H1 (cell line): ENCODE data around the gene HOXD10. TPM values are rescaled to one million over a fixed set of nuclear protein-coding genes. Genes with fewer than 3 reads are reported as not detected.
A peak's percentile ranks its signal among the peaks of the same experiment; 100 is the strongest.

Source experiments
- CTCF ChIA-PET: fragments of 300-600 bp; sonication (Branson Sonifier 250); formaldehyde crosslinking; loops from one replicate; lab custom pipeline; 2021; ENCODE audit not compliant: partially characterized antibody; lab: Charles Lee
- POLR2A ChIA-PET: fragments of 300-600 bp; sonication (Branson Sonifier 250); formaldehyde crosslinking; loops from one replicate; lab custom pipeline; 2021; ENCODE audit warnings: inconsistent platforms; ENCODE audit not compliant: partially characterized antibody; lab: Charles Lee
- DNase-seq, 2 experiments: peaks; one replicate each; pipeline versions ENCODE4 v3.0.0 to v3.0.0-alpha.2; 2010 to 2022; ENCODE audit warnings: low spot score in 2 of 2, low read depth in 1 of 2, mixed read lengths in 1 of 2
- FAIRE-seq: peaks from 2 replicates; lab custom pipeline; 2011; peaks lifted over from hg19 to GRCh38; lab: Jason Lieb, UNC
- H2AFZ ChIP-seq: 2 replicates; pipeline ENCODE4 v1.8.1; 2012; ENCODE audit warnings: low read length, inconsistent platforms
- H2AK5ac ChIP-seq: 2 replicates; pipeline ENCODE4 v1.6.1; 2013; ENCODE audit warnings: low read depth, low read length
- H2BK120ac ChIP-seq: replicated peaks from 2 replicates; pipeline ENCODE3; 2013; ENCODE audit warnings: low read depth, low read length, inconsistent platforms
- H2BK12ac ChIP-seq: 2 replicates; pipeline ENCODE4 v1.6.1; 2013; ENCODE audit warnings: low read depth, low read length
- H2BK15ac ChIP-seq: 2 replicates; pipeline ENCODE4 v1.6.1; 2013; ENCODE audit warnings: low read length
- H2BK20ac ChIP-seq: 2 replicates; pipeline ENCODE4 v1.6.1; 2013; ENCODE audit warnings: low read length
- H2BK5ac ChIP-seq: 2 replicates; pipeline ENCODE4 v1.6.1; 2013; ENCODE audit warnings: low read depth, low read length
- H3K14ac ChIP-seq: 2 replicates; pipeline ENCODE4 v1.6.1; 2013; ENCODE audit warnings: inconsistent platforms; ENCODE audit not compliant: insufficient read length
- H3K18ac ChIP-seq: 2 replicates; pipeline ENCODE4 v1.6.1; 2013; ENCODE audit warnings: low read length; ENCODE audit errors: extremely low read depth
- H3K23ac ChIP-seq: 2 replicates; pipeline ENCODE4 v1.6.1; 2013; ENCODE audit warnings: inconsistent platforms; ENCODE audit not compliant: insufficient read length
- H3K23me2 ChIP-seq: 2 replicates; pipeline ENCODE4 v1.6.1; 2013; ENCODE audit warnings: low read depth, low read length
- H3K27ac ChIP-seq: 2 replicates; pipeline ENCODE4 v1.6.1; 2011; ENCODE audit warnings: low read depth, low read length, inconsistent platforms
- H3K27me3 ChIP-seq, 4 experiments: replicated peaks in 1 of 4; 1 replicate in 1 of 4; 2 replicates in 3 of 4; pipeline versions ENCODE4 v1.6.1 to v1.8.1; 2011 to 2013; ENCODE audit warnings: low read length in 3 of 4, mild to moderate bottlenecking in 3 of 4, inconsistent platforms in 2 of 4, mixed read lengths in 2 of 4, moderate library complexity in 1 of 4; ENCODE audit not compliant: control insufficient read depth in 3 of 4, insufficient read depth in 3 of 4; ENCODE audit errors: extremely low read depth in 1 of 4
- H3K36me3 ChIP-seq, 4 experiments: 2 replicates each; pipeline versions ENCODE4 v1.6.1 to v1.8.1; 2011 to 2013; ENCODE audit warnings: mild to moderate bottlenecking in 4 of 4, low read length in 3 of 4, moderate library complexity in 2 of 4, control low read depth in 1 of 4, inconsistent platforms in 1 of 4; ENCODE audit not compliant: insufficient read depth in 4 of 4, control insufficient read depth in 2 of 4
- H3K4ac ChIP-seq: replicated peaks from 2 replicates; pipeline ENCODE3; 2013; ENCODE audit warnings: low read length, low read depth, mixed read lengths, inconsistent platforms; ENCODE audit not compliant: insufficient read length
- H3K4me1 ChIP-seq, 4 experiments: replicated peaks in 1 of 4; 1 replicate in 1 of 4; 2 replicates in 3 of 4; pipeline versions ENCODE4 v1.6.1 to v1.8.1; 2011 to 2013; ENCODE audit warnings: low read length in 3 of 4, inconsistent platforms in 2 of 4, mixed read lengths in 1 of 4; ENCODE audit not compliant: insufficient read depth in 4 of 4, control insufficient read depth in 3 of 4
- H3K4me2 ChIP-seq, 2 experiments: 2 replicates each; pipeline versions ENCODE4 v1.6.1 to v1.8.1; 2011 to 2013; ENCODE audit warnings: low read depth in 2 of 2, low read length in 2 of 2, control low read depth in 1 of 2, inconsistent platforms in 1 of 2, mild to moderate bottlenecking in 1 of 2; ENCODE audit not compliant: insufficient read depth in 1 of 2
- H3K4me3 ChIP-seq, 4 experiments: fragments of 200-600, 300-600 bp in 1 of 4; sonication (generic), shearing (Covaris generic), sonication (Bioruptor Twin) in 1 of 4; 2 replicates each; pipeline versions ENCODE4 v1.5.1 to v1.8.1; 2011 to 2016; ENCODE audit warnings: low read length in 4 of 4, low read depth in 3 of 4, control low read depth in 2 of 4, inconsistent platforms in 2 of 4, mild to moderate bottlenecking in 2 of 4, mixed read lengths in 1 of 4, moderate library complexity in 1 of 4; ENCODE audit not compliant: insufficient read depth in 2 of 4; ENCODE audit errors: extremely low read depth in 1 of 4
- H3K56ac ChIP-seq: replicated peaks from 2 replicates; pipeline ENCODE3; 2013; ENCODE audit warnings: low read depth, mild to moderate bottlenecking, mixed read lengths, low read length, inconsistent platforms; ENCODE audit not compliant: insufficient read length
- H3K79me1 ChIP-seq: 2 replicates; pipeline ENCODE4 v1.6.1; 2013; ENCODE audit warnings: low read depth, low read length, control low read depth
- H3K79me2 ChIP-seq, 2 experiments: 2 replicates each; pipeline versions ENCODE4 v1.6.1 to v1.8.1; 2012 to 2013; ENCODE audit warnings: low read length in 2 of 2, mild to moderate bottlenecking in 2 of 2, inconsistent platforms in 1 of 2; ENCODE audit not compliant: insufficient read depth in 2 of 2, control insufficient read depth in 1 of 2
- H3K9ac ChIP-seq, 4 experiments: replicated peaks in 1 of 4; 1 replicate in 1 of 4; 2 replicates in 3 of 4; pipeline versions ENCODE4 v1.6.1 to v1.8.1; 2011 to 2013; ENCODE audit warnings: low read depth in 3 of 4, low read length in 3 of 4, control low read depth in 2 of 4, mild to moderate bottlenecking in 2 of 4, moderate library complexity in 2 of 4, inconsistent platforms in 1 of 4; ENCODE audit errors: extremely low read depth in 1 of 4
- H3K9me3 ChIP-seq, 2 experiments: 2 replicates each; pipeline versions ENCODE4 v1.6.1 to v1.8.1; 2012 to 2013; ENCODE audit warnings: mild to moderate bottlenecking in 2 of 2, moderate library complexity in 2 of 2, control low read depth in 1 of 2, inconsistent platforms in 1 of 2, low read depth in 1 of 2, low read length in 1 of 2, mixed read lengths in 1 of 2; ENCODE audit not compliant: insufficient read depth in 2 of 2
- H4K20me1 ChIP-seq, 2 experiments: replicated peaks in 1 of 2; 2 replicates each; pipeline versions ENCODE3 to v1.8.1; 2011 to 2013; ENCODE audit warnings: inconsistent platforms in 2 of 2, low read length in 2 of 2, mild to moderate bottlenecking in 1 of 2; ENCODE audit not compliant: insufficient read depth in 2 of 2, control insufficient read depth in 1 of 2
- H4K5ac ChIP-seq: 2 replicates; pipeline ENCODE4 v1.6.1; 2013; ENCODE audit warnings: low read length, low read depth, mixed read lengths, inconsistent platforms; ENCODE audit not compliant: insufficient read length
- H4K8ac ChIP-seq: 2 replicates; pipeline ENCODE4 v1.8.0; 2013; ENCODE audit warnings: mild to moderate bottlenecking, moderate library complexity, low read length, inconsistent platforms; ENCODE audit not compliant: insufficient read depth; ENCODE audit errors: extremely low read depth
- H4K91ac ChIP-seq: replicated peaks from 2 replicates; pipeline ENCODE3; 2013; ENCODE audit warnings: low read length, mixed read lengths, inconsistent platforms; ENCODE audit not compliant: insufficient read length
- BACH1 ChIP-seq: IDR thresholded peaks from 2 replicates; pipeline ENCODE4 v1.6.1; 2012; ENCODE audit warnings: low read length, improper control_type of control experiment
- EZH2 ChIP-seq: fragments of 200-600 bp; sonication (generic); IDR thresholded peaks from 2 replicates; pipeline ENCODE4 v1.7.1; 2012; ENCODE audit warnings: low read depth, mild to moderate bottlenecking, moderate library complexity, low read length, inconsistent platforms; ENCODE audit not compliant: severe bottlenecking
- RNF2 ChIP-seq: fragments of 200-900, 300-1000 bp; sonication (generic); IDR thresholded peaks from 2 replicates; pipeline ENCODE4 v1.7.1; 2016; ENCODE audit warnings: borderline replicate concordance, low read depth, mild to moderate bottlenecking, antibody characterized with exemption, low read length; ENCODE audit not compliant: poor library complexity, severe bottlenecking; ENCODE audit errors: missing control alignments
- SUZ12 ChIP-seq: fragments of 200-600 bp; sonication (generic); IDR thresholded peaks from 2 replicates; pipeline ENCODE4 v1.6.1; 2012; ENCODE audit warnings: mild to moderate bottlenecking, inconsistent platforms, low read length, moderate library complexity, mixed read lengths
- WGBS, 2 experiments: shearing (Covaris generic) in 1 of 2; methylation state at CpG; one replicate each; pipeline versions ENCODE4 v1.1.6 to v1.1.7; 2013 to 2015; ENCODE audit warnings: low lambda C conversion rate in 2 of 2, mixed read lengths in 2 of 2, inconsistent platforms in 1 of 2, low coverage in 1 of 2, missing lambda C conversion rate in 1 of 2; ENCODE audit not compliant: insufficient replicate concordance in 2 of 2, insufficient coverage in 1 of 2, insufficient read length in 1 of 2; ENCODE audit errors: extremely low coverage in 1 of 2, missing lambda C conversion rate in 1 of 2; 5-methylcytosine and 5-hydroxymethylcytosine counted together
- polyA plus RNA-seq, 7 experiments: library from polyadenylated mRNA; depleted of rRNA in 3 of 7; stranded (reverse) in 5 of 7; unstranded in 2 of 7; fragments of >200 nt in 5 of 7; fragments of 200-250 nt in 2 of 7; gene quantifications; 1 replicate in 5 of 7; 2 replicates in 1 of 7; 4 replicates in 1 of 7; pipeline versions ENCODE4 v1.2.1 to v1.2.3, GENCODE V29; 2011 to 2013; ENCODE audit warnings: missing spikeins in 2 of 7, mixed read lengths in 2 of 7
- total RNA-seq: library from RNA; stranded (reverse); fragmentation: NEBNext Ultra II Directional; extraction: Animal tissue kit (Norgen Biotek cat#: 25700); gene quantifications from 2 replicates; pipeline ENCODE4 v1.2.1, GENCODE V29; 2021

The HOXD10 gene
- total and polyA plus RNA-seq, 2 of the 8 experiments (the other 6 are each of a cell fraction or from before 2014, with no cell fraction given) = not detected

DNA sequence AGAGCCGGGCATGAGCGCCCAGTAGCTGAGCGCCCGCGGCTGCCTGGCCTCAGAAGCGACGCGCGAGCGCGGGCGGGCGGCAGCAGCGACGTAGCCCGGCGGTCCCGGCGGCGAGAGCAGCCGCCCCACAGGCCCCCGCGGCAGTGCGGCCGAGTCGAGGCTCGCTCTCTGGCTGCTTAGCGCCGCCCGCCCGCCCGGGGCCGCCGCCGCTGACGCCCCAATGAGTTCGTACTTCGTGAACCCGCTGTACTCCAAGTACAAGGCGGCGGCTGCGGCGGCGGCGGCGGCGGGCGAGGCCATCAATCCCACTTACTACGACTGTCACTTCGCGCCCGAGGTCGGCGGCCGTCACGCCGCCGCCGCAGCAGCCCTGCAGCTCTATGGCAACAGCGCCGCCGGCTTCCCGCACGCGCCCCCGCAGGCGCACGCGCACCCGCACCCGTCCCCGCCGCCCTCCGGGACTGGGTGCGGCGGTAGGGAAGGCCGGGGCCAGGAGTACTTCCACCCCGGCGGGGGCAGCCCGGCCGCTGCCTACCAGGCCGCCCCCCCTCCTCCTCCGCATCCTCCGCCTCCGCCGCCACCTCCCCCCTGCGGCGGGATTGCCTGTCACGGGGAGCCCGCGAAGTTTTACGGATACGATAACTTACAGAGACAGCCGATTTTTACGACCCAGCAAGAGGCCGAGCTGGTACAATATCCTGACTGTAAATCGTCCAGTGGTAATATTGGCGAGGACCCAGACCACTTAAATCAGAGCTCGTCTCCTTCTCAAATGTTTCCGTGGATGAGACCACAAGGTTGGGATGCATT is 13.8 kb downstream of the HOXD10 start:
- Histone ChIP-seq H2BK120ac (no peak overlapping the region), H4K20me1 (peaks cover 15 to 27% of the 10 kb centered on the region in 2 experiments), H3K4me2 (peak overlapping the region; percentile 56 to 70), H3K27ac (no peak overlapping the region), H3K9ac (no peak overlapping the region), H3K4me3 (peak overlapping the region in 2 of 4 experiments; percentile 11 to 24; a peak in 2 of 8 replicates), H2BK20ac (no peak overlapping the region), H2AFZ (no peak overlapping the region), H2BK5ac (no peak overlapping the region), H3K79me2 (no peaks in the 10 kb centered on the region), H4K91ac (no peak overlapping the region), H3K14ac (no peak overlapping the region), H3K27me3 (peaks cover 94 to 100% (median 98%) of the 10 kb centered on the region in 4 experiments), H2BK15ac (no peak overlapping the region), H3K4ac (no peak overlapping the region), H4K8ac (no peak overlapping the region), H2BK12ac (no peak overlapping the region), H3K18ac (no peak overlapping the region), H3K79me1 (no peaks in the 10 kb centered on the region), H2AK5ac (no peak overlapping the region), H3K9me3 (no peaks in the 10 kb centered on the region), H3K56ac (no peak overlapping the region), H3K23me2 (no peaks in the 10 kb centered on the region; the same call in 1 of the 2 replicates)
- WGBS, 2 experiments = 2% methylated on average over 32 of the region's 100 CpGs; no CpG with 5 or more reads in 1 of the 2 experiments
- POLR2A ChIA-PET = interaction anchor here (0.7 to 1.2 kb wide), 2 partner anchors 26 to 1856 kb away, joined by 3 to 4 read pairs; no protein-coding TSS in a partner anchor
- DNase-seq = peak in 1 of 2 experiments; percentile 63
- TF ChIP-seq RNF2 = peak; percentile 65
- TF ChIP-seq BACH1 = no peak
- peak; percentile 96 for TF ChIP-seq SUZ12
- peak; percentile 97 for TF ChIP-seq EZH2
- TF ChIP-seq, all 59 proteins: peak for 3
- Histone ChIP-seq H3K36me3 (peaks cover 0 to 17% (median 0%) of the 10 kb centered on the region in 4 experiments; a peak in 1 of 8 replicates), H3K4me1 (peaks cover 0 to 11% (median 5%) of the 10 kb centered on the region in 4 experiments; a peak in 6 of 7 replicates), H4K5ac (no peak overlapping the region), H3K23ac (no peak overlapping the region)
- CTCF ChIA-PET = interaction anchor here (0.6 to 4.5 kb wide), 14 partner anchors 9 to 1018 kb away, joined by 3 to 30 read pairs (median 4); no protein-coding TSS in a partner anchor
- no peak for FAIRE-seq
